SK-N-SH treated with all-trans-retinoic acid at 6 μM for 48 hours (cell line): ENCODE data around the gene ETV1.

Source experiments
- OSR1 ChIP-seq: fragments of 250-450 bp; sonication (Bioruptor Pico); IDR thresholded peaks from 2 replicates; pipeline ENCODE4 v1.8.0; 2022; ENCODE audit warnings: moderate library complexity, mild to moderate bottlenecking, inconsistent platforms
- POU6F1 ChIP-seq: fragments of 250-450 bp; sonication (Bioruptor Pico); IDR thresholded peaks from 2 replicates; pipeline ENCODE4 v1.8.0; 2021; ENCODE audit warnings: low read depth, mild to moderate bottlenecking, moderate library complexity, borderline replicate concordance
- RARB ChIP-seq: fragments of 250-450 bp; sonication (Bioruptor Pico); IDR thresholded peaks from 2 replicates; pipeline ENCODE4 v1.8.0; 2021; ENCODE audit warnings: mild to moderate bottlenecking, moderate library complexity
- ZFP3 ChIP-seq: fragments of 250-450 bp; sonication (Bioruptor Pico); IDR thresholded peaks from 2 replicates; pipeline ENCODE4 v1.5.0; 2020; ENCODE audit warnings: mild to moderate bottlenecking, moderate library complexity
- ZFP30 ChIP-seq: fragments of 450-650 bp; formaldehyde crosslinking; IDR thresholded peaks from 2 replicates; pipeline ENCODE4 v1.5.0; 2022; ENCODE audit warnings: mild to moderate bottlenecking, moderate library complexity
- ZNF8 ChIP-seq: fragments of 450-650 bp; formaldehyde crosslinking; IDR thresholded peaks from 2 replicates; pipeline ENCODE4 v1.5.0; 2020; ENCODE audit warnings: mild to moderate bottlenecking, moderate library complexity

- TF ChIP-seq OSR1 (CRISPR knock-in tag) (no peak), RARB (CRISPR knock-in tag) (no peak), ZFP3 (no peak), ZNF8 (CRISPR knock-in tag) (no peak), ZFP30 (CRISPR knock-in tag) (no peak), POU6F1 (no peak)
Measured at GRCh38 chr7:13894377-13894776, 95.1 kb downstream of the ETV1 start.
